Measurements from ENCODE around the gene NUDT10. TPM values are rescaled to one million over a fixed set of nuclear protein-coding genes. Genes with fewer than 3 reads are reported as not detected.
"Not testable (repeated sequence)": the region's sequence is repeated elsewhere in the genome, so short reads cannot be mapped to it uniquely, and the experiment has no call there.

Gene NUDT10
- total RNA-seq, 2 donors from 2014 or later = 10.1 to 23.7 TPM

GRCh38 chrX:51316271-51316670 is 16.4 kb upstream of the NUDT10 start:
- Mint-ChIP-seq H3K36me3 (ENCODE audit: low read depth) (peaks cover 1% of the 10 kb centered on the region), H3K4me1 (no peaks in the 10 kb centered on the region), H3K27ac (no peak overlapping the region), H3K4me3 (no peak overlapping the region), H3K9me3 (peaks cover 43% of the 10 kb centered on the region), H3K27me3 (ENCODE audit: insufficient read depth) (no peaks in the 10 kb centered on the region)
- no peak for DNase-seq
- Histone ChIP-seq H3K4me3 (ENCODE audit: low read length) (no peak overlapping the region), H3K9ac (ENCODE audit: extremely low read depth, low read length, poor library complexity, severe bottlenecking) (no peak overlapping the region), H3K27me3 (ENCODE audit: control insufficient read depth, insufficient read depth, low read length, poor library complexity, severe bottlenecking) (no peaks in the 10 kb centered on the region), H3K4me1 (ENCODE audit: control insufficient read depth, insufficient read depth, low read length) (no peaks in the 10 kb centered on the region), H3K27ac (ENCODE audit: low read depth, low read length) (no peak overlapping the region), H3K9me3 (ENCODE audit: control insufficient read depth, low read length) (no peaks in the 10 kb centered on the region), H3K36me3 (ENCODE audit: control insufficient read depth, insufficient read depth, low read length) (no peaks in the 10 kb centered on the region)
- WGBS, 2 experiments (ENCODE audit: insufficient coverage in 1 of 2, insufficient read length in 1 of 2) = 100% methylated on average over 1 of the region's 1 CpG; no CpG with 5 or more reads in 1 of the 2 experiments
- TF ChIP-seq, protein P1, sequence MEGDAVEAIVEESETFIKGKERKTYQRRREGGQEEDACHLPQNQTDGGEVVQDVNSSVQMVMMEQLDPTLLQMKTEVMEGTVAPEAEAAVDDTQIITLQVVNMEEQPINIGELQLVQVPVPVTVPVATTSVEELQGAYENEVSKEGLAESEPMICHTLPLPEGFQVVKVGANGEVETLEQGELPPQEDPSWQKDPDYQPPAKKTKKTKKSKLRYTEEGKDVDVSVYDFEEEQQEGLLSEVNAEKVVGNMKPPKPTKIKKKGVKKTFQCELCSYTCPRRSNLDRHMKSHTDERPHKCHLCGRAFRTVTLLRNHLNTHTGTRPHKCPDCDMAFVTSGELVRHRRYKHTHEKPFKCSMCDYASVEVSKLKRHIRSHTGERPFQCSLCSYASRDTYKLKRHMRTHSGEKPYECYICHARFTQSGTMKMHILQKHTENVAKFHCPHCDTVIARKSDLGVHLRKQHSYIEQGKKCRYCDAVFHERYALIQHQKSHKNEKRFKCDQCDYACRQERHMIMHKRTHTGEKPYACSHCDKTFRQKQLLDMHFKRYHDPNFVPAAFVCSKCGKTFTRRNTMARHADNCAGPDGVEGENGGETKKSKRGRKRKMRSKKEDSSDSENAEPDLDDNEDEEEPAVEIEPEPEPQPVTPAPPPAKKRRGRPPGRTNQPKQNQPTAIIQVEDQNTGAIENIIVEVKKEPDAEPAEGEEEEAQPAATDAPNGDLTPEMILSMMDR (conservative IDR thresholded peaks at IDR 0.05) = no peak

- Mint-ChIP-seq H3K4me1 (peaks cover 11% of the 10 kb centered on the region), H3K27ac (peak overlapping the region; percentile 84), H3K9me3 (peaks cover 43% of the 10 kb centered on the region), H3K4me3 (peak overlapping the region; percentile 82)
- not testable (repeated sequence) for H3K36me3 ChIP-seq (ENCODE audit: control insufficient read depth, insufficient read depth, low read length); H3K27me3 ChIP-seq (ENCODE audit: control insufficient read depth, insufficient read depth, low read length, poor library complexity, severe bottlenecking); H3K9ac ChIP-seq (ENCODE audit: extremely low read depth, low read length, poor library complexity, severe bottlenecking); H3K4me1 ChIP-seq (ENCODE audit: control insufficient read depth, insufficient read depth, low read length); H3K27me3 Mint-ChIP-seq (ENCODE audit: insufficient read depth); H3K36me3 Mint-ChIP-seq (ENCODE audit: low read depth); H3K9me3 ChIP-seq (ENCODE audit: control insufficient read depth, low read length)
- Histone ChIP-seq H3K27ac (ENCODE audit: low read depth, low read length) (peak overlapping the region; percentile 38), H3K4me3 (ENCODE audit: low read length) (peak overlapping the region; percentile 78)
- DNase-seq = peak; percentile 50
- WGBS, 2 experiments (ENCODE audit: insufficient coverage in 1 of 2, insufficient read length in 1 of 2) = 0% methylated on average over 4 to 32 of the region's 56 CpGs
Observed at GRCh38 chrX:51332943-51333785, 542 bp downstream of the NUDT10 start.

DNA sequence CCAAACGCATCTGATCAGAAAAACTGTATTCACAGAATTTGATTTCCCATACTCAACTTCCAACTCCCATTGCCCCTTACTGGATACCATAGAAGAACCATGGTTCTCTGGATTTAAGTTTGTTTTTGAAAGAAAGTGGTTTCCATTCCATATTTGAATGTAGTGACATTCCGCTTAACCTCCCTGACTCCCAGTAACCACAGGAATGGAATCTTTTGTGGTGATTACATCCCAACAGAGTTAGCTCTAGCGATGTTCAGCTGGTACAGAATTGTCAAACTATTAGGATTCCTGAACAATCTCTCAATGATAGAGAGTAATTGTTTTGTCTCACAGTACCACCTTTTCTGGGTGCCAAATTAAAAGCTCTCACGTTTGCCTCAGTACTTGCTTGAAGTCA is 1.7 kb downstream of the NUDT10 start:
- Mint-ChIP-seq H3K27ac (no peak overlapping the region), H3K27me3 (ENCODE audit: insufficient read depth) (no peaks in the 10 kb centered on the region), H3K36me3 (ENCODE audit: low read depth) (peaks cover 2% of the 10 kb centered on the region), H3K4me3 (peak overlapping the region; percentile 82), H3K4me1 (peaks cover 11% of the 10 kb centered on the region), H3K9me3 (peaks cover 39% of the 10 kb centered on the region)
- TF ChIP-seq, protein P1 (conservative IDR thresholded peaks at IDR 0.05) = no peak
- H3K27me3 ChIP-seq (ENCODE audit: control insufficient read depth, insufficient read depth, low read length, poor library complexity, severe bottlenecking) = no peaks in the 10 kb centered on the region
- no peaks in the 10 kb centered on the region for H3K4me1 ChIP-seq (ENCODE audit: control insufficient read depth, insufficient read depth, low read length)
- H3K27ac ChIP-seq (ENCODE audit: low read depth, low read length) = no peak overlapping the region
- no peaks in the 10 kb centered on the region for H3K36me3 ChIP-seq (ENCODE audit: control insufficient read depth, insufficient read depth, low read length)
- WGBS, 2 experiments (ENCODE audit: insufficient coverage in 1 of 2, insufficient read length in 1 of 2) = 47 to 83% methylated on average over 1 to 4 of the region's 4 CpGs
- DNase-seq = no peak
- no peaks in the 10 kb centered on the region for H3K9me3 ChIP-seq (ENCODE audit: control insufficient read depth, low read length)
- peak overlapping the region; percentile 84 for H3K4me3 ChIP-seq (ENCODE audit: low read length)
- no peak overlapping the region for H3K9ac ChIP-seq (ENCODE audit: extremely low read depth, low read length, poor library complexity, severe bottlenecking)

Measured in endodermal cell (in vitro differentiated cells).